ENCODE results near the gene ATP8B1.
A peak's percentile ranks its signal among the peaks of the same experiment; 100 is the strongest.
"Not testable (repeated sequence)": the region's sequence is repeated elsewhere in the genome, so short reads cannot be mapped to it uniquely, and the experiment has no call there.

The ATP8B1 gene

GRCh38 chr18:57803103-57803969 is at the start of gene ATP8B1:
Gene ATP8B1, minus strand, starts transcription at chr18:57803315. Its CDS starts 71,508 bp downstream, at chr18:57731807.
- peak; percentile 57 to 58 for DNase-seq

- no peak for DNase-seq
These were observed 46.9 kb upstream of the ATP8B1 start for GRCh38 chr18:57850063-57850462.

- DNase-seq, result not testable (repeated sequence)
These were observed 45.3 kb upstream of the ATP8B1 start for GRCh38 chr18:57848374-57848773.

- not testable (repeated sequence) for DNase-seq
These were observed 44.3 kb upstream of the ATP8B1 start for GRCh38 chr18:57847431-57847830.

- no peak for DNase-seq
These were observed 43.1 kb upstream of the ATP8B1 start for GRCh38 chr18:57846258-57846657.

GRCh38 chr18:57845605-57846074 is 42.5 kb upstream of the ATP8B1 start:
- DNase-seq, result no peak

GRCh38 chr18:57844319-57844718 is 41.2 kb upstream of the ATP8B1 start:
- DNase-seq, result no peak

GRCh38 chr18:57843386-57843785 is 40.3 kb upstream of the ATP8B1 start:
- DNase-seq, result peak in 1 of 2 experiments; percentile 11

GRCh38 chr18:57841568-57841967 is 38.5 kb upstream of the ATP8B1 start:
- no peak for DNase-seq

- DNase-seq, result no peak
These were observed 36.8 kb upstream of the ATP8B1 start for GRCh38 chr18:57839942-57840381.

GRCh38 chr18:57837917-57838548 is 34.9 kb upstream of the ATP8B1 start:
- DNase-seq, result no peak

- no peak for DNase-seq
These were observed 33.4 kb upstream of the ATP8B1 start for GRCh38 chr18:57836557-57836956.

- no peak for DNase-seq
These were observed 32.8 kb upstream of the ATP8B1 start for GRCh38 chr18:57835904-57836303.

- DNase-seq, result no peak
These were observed 31.5 kb upstream of the ATP8B1 start for GRCh38 chr18:57834616-57835015.

- peak; percentile 19 to 33 for DNase-seq
These were observed 30.5 kb upstream of the ATP8B1 start for GRCh38 chr18:57833441-57834101.

- no peak for DNase-seq
These were observed 29.6 kb upstream of the ATP8B1 start for GRCh38 chr18:57832730-57833129.

- DNase-seq, result no peak
These were observed 28.7 kb upstream of the ATP8B1 start for GRCh38 chr18:57831597-57832377.

- no peak for DNase-seq
These were observed 24.5 kb upstream of the ATP8B1 start for GRCh38 chr18:57827646-57828045.

- DNase-seq, result no peak
These were observed 23.1 kb upstream of the ATP8B1 start for GRCh38 chr18:57826252-57826651.

GRCh38 chr18:57820583-57820982 is 17.5 kb upstream of the ATP8B1 start:
- DNase-seq, result not testable (repeated sequence)

GRCh38 chr18:57819671-57820460 is 16.8 kb upstream of the ATP8B1 start:
- DNase-seq, result peak; percentile 84 to 89

GRCh38 chr18:57819119-57819518 is 16.0 kb upstream of the ATP8B1 start:
- no peak for DNase-seq

All from SHP77 (cell line).